Astrocyte (in vitro differentiated cells and primary cell): ENCODE results near the gene KLHL42.

Experiments used
- CTCF ChIP-seq: IDR thresholded peaks from 2 replicates; pipeline ENCODE4 v1.5.1; 2011; ENCODE audit warnings: low read depth, mild to moderate bottlenecking, inconsistent platforms, low read length, moderate library complexity; ENCODE audit not compliant: insufficient read depth
- EZH2 ChIP-seq: IDR thresholded peaks from 2 replicates; pipeline ENCODE4 v1.6.1; 2012; ENCODE audit warnings: mild to moderate bottlenecking, low read length, inconsistent platforms; ENCODE audit not compliant: insufficient read depth

GRCh38 chr12:27769142-27769673 lies 10.8 kb upstream of the KLHL42 start:
- no peak for TF ChIP-seq CTCF
- no peak for TF ChIP-seq EZH2
